Renal cortex interstitium (tissue), 11 donors: ENCODE data around the gene GRID1. TPM values are rescaled to one million over a fixed set of nuclear protein-coding genes. Genes with fewer than 3 reads are reported as not detected.

ENCODE experiments used
- DNase-seq, 11 donors: peaks; one replicate each; pipeline ENCODE4 v3.0.0-alpha.2; 2013; ENCODE audit warnings: low read depth in 9 of 11, low spot score in 4 of 11; ENCODE audit errors: extremely low read depth in 1 of 11
- polyA plus RNA-seq, 3 donors: library from polyadenylated mRNA; unstranded; fragments of 120-200 nt; gene quantifications; one replicate each; pipeline ENCODE4 v1.2.1, GENCODE V29; 2013; ENCODE audit not compliant: insufficient read length in 3 of 3

GRID1 gene
- polyA plus RNA-seq, 3 donors = 1.6 to 1.8 (median 1.6) TPM

DNA sequence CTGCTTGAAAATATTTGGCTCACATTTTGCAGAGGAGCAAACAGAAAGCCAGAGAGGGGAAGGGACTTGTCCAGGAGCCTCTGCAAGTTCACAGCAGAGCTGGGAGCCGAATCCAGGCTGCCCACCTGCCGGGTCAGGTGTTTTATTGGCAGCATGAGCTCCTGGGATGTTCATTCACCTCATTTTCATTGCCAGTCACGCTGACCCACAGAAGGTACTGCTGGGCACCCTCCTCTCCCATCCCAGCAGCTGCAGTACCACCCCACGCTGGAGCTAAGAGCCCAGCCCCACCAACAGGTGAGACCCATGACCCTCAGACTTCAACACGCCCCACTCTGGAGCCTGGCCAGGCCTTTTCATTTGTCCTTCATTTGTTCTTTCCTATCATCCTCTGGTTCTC lies 102.7 kb downstream of the GRID1 start:
- no peak for DNase-seq

GRCh38 chr10:86263209-86263608 lies 103.4 kb downstream of the GRID1 start:
- DNase-seq = no peak

GRCh38 chr10:86262688-86263181 lies 103.9 kb downstream of the GRID1 start:
- DNase-seq = no peak

- DNase-seq = no peak
Observed at GRCh38 chr10:86261941-86262687, 104.5 kb downstream of the GRID1 start.

DNA sequence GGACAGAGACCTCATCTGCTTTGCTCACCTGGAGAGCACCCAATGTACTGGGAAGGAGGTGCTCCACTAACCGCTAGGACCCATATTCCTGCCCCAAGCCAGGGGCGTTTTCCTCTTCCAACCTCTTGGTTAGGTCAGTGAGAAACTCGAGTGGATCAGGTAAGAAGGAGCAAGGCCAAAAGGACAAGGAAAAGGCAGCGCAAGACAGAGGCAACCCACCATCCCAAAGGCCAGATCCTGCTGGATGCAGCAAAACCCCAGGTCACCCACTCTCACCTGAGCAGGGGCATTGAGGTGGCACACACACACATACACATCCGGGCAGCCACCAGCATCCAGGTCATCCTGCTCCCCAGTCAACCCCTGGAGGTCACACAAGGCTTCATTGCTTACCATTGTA lies 105.1 kb downstream of the GRID1 start:
- no peak for DNase-seq

GRCh38 chr10:86260564-86260963 lies 106.0 kb downstream of the GRID1 start:
- DNase-seq = no peak

DNA sequence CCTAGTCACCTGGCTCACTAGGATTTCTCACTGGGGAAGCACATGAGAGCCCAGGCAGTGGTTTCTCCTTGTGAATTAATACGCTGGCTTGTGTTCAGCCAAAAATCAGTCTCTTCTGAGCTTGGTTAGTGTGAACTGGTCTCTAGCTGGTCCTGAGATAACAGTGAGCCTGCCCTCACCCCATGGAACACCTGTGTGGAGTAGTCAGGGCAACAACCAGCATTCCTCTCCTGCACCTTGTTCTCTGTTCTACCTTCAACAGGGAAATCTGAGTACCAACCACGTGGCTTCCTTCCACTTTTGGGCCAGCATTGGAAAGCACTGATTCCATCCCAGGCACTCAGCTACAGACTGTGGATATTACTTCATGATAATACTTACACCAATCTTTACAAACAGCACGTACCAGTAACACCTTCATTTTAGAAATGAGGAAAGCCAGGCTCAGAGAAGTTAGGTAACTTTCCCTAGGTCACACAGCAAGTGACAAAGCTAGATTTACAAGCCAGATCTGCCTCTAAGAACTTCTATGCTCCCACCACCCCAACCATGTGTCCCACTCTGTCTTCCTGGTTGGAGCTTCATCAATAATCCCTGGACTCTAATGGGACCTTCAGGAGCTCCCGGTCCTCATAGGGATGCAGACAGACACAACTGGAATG lies 106.6 kb downstream of the GRID1 start:
- DNase-seq = no peak

- no peak for DNase-seq
Observed at GRCh38 chr10:86258941-86259340, 107.7 kb downstream of the GRID1 start.

- DNase-seq = no peak
Observed at GRCh38 chr10:86258499-86258898, 108.1 kb downstream of the GRID1 start.

DNA sequence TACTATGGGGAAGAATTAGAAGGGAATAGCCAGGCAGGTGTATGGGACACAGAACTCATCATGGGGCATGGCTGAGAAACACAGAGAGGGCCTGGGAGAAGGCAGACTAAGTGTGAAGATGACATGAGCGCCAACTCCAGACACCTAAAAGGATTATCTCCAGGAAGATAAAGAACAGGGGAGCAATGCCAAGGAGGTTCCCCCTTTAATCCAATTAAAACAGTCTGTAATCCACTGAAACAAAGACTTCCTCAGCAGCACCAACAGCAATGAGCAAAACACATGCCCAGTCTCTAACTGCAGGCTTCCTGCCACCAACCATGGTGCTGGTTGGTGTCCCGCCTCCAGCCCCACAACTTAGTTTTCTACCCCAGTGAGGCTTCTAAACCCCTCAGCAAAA lies 108.9 kb downstream of the GRID1 start:
- DNase-seq = no peak

DNA sequence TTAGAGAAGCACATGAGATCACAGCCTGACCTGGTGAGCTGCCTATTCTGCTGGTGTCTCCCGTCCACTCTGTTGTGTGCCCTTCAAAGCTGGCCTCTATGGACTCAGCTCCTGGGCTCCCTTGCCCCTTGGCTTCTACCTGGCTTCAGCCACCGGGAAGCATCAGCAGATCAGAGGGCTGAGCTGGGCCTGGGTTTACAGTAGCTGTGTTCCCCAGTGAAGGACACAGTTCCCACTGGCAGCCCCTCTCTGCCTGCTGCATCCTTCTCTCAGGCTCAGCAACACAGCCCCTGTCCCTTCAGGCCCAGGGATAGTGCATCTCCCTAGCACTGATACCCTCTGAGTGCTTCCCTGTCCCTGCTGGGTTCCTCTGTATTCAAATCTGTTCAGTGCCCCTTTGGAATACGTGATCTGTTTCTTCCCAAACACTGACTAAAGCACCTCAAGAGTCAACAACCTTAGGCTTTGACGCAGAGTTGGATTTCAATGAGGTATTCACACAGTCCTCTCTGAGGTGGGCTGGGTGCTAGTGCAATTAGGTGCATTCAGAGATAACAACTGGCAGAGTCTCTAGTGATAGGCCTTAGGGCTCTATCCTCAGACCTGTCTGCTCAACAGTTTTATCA lies 109.8 kb downstream of the GRID1 start:
- no peak for DNase-seq

DNA sequence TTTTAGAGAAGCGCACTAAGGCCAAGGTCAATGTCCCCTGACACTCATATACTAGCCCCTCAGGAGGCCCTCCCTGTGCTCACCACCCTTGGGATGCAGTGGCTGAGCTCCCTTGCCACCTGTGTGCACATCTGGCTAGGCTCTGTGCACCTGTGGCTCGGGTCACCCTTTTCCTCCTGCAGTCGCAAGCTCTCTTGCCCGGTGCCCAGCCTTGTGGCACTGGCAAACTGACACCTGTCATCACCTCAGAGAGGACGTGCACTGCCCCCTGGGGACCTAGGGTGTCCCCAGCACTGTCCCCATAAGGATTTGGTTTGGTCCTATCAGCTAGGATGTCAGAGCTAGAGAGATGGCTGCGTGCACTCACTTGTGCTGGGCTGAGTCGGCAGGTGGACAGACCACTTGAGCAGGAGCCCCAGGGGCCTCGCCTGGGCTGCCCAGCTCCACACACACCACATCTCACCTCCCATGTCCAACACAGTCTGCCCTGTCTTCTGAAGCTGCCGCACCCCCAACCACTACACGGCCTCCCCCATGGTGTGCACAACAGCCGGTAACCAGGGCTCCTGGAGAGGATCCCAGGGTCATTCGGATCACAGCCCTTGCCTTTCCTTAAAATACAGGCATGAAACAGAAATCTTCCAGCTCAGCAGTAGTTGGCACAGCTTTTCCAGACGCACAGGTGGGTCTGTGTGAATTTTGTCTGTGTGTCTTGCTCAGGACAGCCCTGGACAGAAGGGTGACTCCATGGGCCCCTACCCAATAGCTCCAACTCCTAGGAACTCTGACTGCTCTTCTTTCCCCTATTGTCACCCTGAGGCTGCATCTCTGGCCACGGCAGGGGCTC lies 111.0 kb downstream of the GRID1 start:
- no peak for DNase-seq

DNA sequence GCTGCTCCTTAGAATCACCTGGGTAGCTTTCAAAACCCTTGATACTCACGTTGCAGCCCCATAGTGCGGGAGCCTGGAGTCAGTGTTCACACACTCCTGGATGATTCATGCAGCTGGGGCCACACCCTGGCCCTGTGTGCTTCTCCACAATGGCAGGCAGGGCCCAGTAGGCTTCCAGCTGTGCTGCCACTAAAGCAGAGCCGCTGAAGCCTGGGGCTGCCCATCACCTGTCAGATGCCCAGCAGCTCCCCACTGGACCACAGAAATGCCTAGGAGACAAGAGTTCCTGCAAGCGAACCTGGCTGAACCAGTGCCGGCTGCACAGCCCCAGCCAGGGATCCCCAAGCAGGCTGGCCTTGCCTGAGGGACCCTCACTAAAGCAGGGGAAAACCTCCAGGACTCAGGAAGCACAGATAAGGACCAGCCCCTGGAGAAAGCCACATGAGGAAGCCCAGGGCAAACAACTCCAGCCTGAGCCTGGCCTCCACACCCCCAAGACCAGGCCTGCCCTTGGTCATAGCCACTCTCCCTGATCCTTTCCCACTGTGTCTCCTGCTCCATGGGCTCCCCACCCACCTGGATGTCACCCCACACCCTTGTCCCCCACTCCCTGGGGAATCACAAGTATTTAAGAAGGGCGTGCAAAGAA lies 111.9 kb downstream of the GRID1 start:
- no peak for DNase-seq

- no peak for DNase-seq
Observed at GRCh38 chr10:86254081-86254480, 112.5 kb downstream of the GRID1 start.

DNA sequence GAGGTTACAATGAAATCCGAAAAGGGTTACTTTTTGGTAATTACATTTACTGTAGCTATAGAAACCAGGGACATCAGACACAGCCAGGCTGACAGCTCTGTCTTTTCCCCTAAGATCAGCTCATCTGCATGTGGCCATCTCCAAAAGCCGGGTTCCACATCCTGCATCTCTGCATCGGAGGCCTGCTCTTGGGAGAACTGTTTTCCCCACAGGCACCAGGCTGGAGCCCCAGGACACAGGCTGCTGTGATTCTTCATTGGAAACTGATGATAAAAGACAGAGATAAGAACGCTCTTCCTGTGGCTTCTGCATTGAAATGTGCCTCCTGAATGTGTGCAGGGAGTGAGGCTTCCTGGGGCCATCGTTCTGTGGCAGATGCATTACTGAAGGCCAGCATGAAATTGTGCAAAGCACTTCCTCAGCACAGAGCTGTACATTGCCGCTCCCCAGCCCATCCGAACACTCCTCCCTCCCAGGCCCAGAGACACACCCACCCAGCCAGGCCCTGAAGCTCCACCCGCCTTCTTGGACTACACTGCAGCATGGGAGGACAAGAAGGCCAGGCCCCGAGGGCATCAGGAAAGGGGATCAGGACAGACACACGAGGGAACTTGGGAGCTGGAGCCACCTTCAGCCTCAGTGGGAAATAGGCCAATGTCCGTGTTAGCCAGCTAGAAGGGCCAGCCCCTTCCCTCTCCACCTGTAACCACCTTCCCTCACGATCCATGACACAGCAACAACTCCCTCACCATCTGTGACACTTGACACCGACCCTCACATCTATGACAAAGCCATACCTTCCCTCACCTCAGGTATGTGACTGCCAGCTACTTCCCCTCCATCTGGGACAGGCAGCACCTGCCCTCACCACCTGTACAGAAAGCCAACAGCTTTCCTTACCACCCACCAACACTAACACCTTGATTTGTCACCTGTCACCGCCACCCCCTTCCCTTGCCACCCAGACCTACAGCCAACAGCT lies 113.2 kb downstream of the GRID1 start:
- no peak for DNase-seq

DNA sequence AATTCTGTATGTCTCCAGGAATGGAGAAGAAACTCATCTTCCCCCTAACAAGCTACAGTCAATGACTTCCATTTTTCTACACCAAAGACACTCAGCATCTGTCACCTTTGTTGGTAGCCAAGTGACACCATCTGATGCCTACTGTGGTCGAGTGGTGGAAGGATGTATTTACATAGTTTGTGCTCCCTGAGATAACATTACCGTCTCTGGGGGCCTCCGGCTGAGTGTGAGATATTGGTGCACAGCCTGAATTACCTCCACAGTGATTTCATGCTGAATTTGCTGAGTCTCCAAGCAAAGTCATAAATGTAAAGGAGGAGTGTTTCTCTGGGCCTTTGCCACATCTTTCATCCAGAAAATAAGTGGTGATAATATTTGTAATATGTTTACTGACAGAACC lies 114.0 kb downstream of the GRID1 start:
- DNase-seq = no peak

DNA sequence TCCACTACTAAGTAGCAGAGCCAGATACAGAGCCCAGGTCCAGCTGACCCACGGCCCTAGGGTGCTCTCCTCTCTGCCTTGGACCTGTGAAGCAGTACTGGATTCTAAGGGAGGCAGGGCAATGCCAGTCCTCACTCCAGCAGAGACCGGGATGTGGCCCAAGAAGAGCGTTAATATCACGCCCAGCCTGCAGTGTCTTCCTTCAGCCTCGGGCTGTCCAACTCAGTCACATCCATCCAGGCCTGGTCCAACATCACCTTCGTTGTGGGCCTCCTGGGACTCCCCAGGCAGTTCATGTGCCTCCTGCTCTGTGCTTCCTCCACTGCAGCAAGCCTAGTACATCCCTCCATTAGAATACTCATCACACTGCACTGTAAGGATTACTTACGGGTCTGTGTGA lies 114.5 kb downstream of the GRID1 start:
- no peak for DNase-seq

- no peak for DNase-seq
Observed at GRCh38 chr10:86251426-86251825, 115.2 kb downstream of the GRID1 start.
